ENCODE results near the gene ACTL6B.

ACTL6B gene

GRCh38 chr7:100595188-100595587 is 61.1 kb downstream of the ACTL6B start:
- H3K9me3 ChIP-seq (ENCODE audit: insufficient read depth, low read depth, low read length) = no peaks in the 10 kb centered on the region
- no peak overlapping the region for H3K4me3 ChIP-seq (ENCODE audit: low read depth, low read length)
- no peak overlapping the region for H3K9ac ChIP-seq (ENCODE audit: low read length)
- H2AK5ac ChIP-seq (ENCODE audit: low read length) = no peak overlapping the region
- no peak overlapping the region for H2BK120ac ChIP-seq (ENCODE audit: insufficient read depth, low read length, poor library complexity)
- H3K4me1 ChIP-seq (ENCODE audit: control insufficient read depth in 1 of 2, insufficient read depth in 2 of 2, low read length in 2 of 2) = no peaks in the 10 kb centered on the region
- H2AFZ ChIP-seq (ENCODE audit: insufficient read depth, low read length, poor library complexity) = no peak overlapping the region
- no peaks in the 10 kb centered on the region for H3K79me1 ChIP-seq (ENCODE audit: low read length)
- no peak for DNase-seq
- no peak overlapping the region for H4K8ac ChIP-seq (ENCODE audit: low read depth, low read length)
- no peaks in the 10 kb centered on the region for H3K27me3 ChIP-seq (ENCODE audit: insufficient read depth, low read length)
- H3K36me3 ChIP-seq (ENCODE audit: control insufficient read depth in 1 of 2, insufficient read depth in 2 of 2, low read length in 2 of 2) = no peaks in the 10 kb centered on the region
- no peak overlapping the region for H3K4ac ChIP-seq (ENCODE audit: low read depth, low read length)
- no peak overlapping the region for H4K91ac ChIP-seq (ENCODE audit: low read depth, low read length)
- H3K23ac ChIP-seq (ENCODE audit: low read length) = no peak overlapping the region
- no peak overlapping the region for H2BK5ac ChIP-seq (ENCODE audit: low read depth, low read length, poor library complexity)
- H3K27ac ChIP-seq (ENCODE audit: low read depth, low read length) = no peak overlapping the region
- H3K4me2 ChIP-seq (ENCODE audit: low read length) = no peak overlapping the region
- no peaks in the 10 kb centered on the region for H3K79me2 ChIP-seq (ENCODE audit: control insufficient read depth, insufficient read depth, low read length, poor library complexity)
- WGBS (ENCODE audit: extremely low coverage, insufficient coverage, insufficient read length) = no CpG with 5 or more reads among the region's 7 CpGs
- H3K18ac ChIP-seq (ENCODE audit: low read length) = no peak overlapping the region
- no peak overlapping the region for H2BK12ac ChIP-seq (ENCODE audit: low read length)
- H4K12ac ChIP-seq (ENCODE audit: low read depth, low read length) = no peak overlapping the region
- no peak overlapping the region for H3K14ac ChIP-seq (ENCODE audit: low read length)
